Testis (tissue), 3 donors: Measurements from ENCODE around the gene AGAP1. TPM values are rescaled to one million over a fixed set of nuclear protein-coding genes. Genes with fewer than 3 reads are reported as not detected.

ENCODE experiments used
- DNase-seq: peaks from one replicate; pipeline ENCODE4 v3.0.0-alpha.2; 2019
- H3K27ac ChIP-seq, 2 donors: fragments of 200-600 bp; sonication (generic); one replicate each; pipeline ENCODE4 v1.5.1; 2019
- H3K27me3 ChIP-seq: fragments of 200-600 bp; sonication (generic); one replicate; pipeline ENCODE4 v1.5.1; 2019
- H3K36me3 ChIP-seq: fragments of 200-600 bp; sonication (generic); one replicate; pipeline ENCODE4 v1.5.1; 2017; ENCODE audit warnings: low read depth; ENCODE audit errors: missing control alignments
- H3K4me1 ChIP-seq: fragments of 200-600 bp; sonication (generic); one replicate; pipeline ENCODE4 v1.5.1; 2019
- H3K4me3 ChIP-seq, 2 donors: fragments of 200-600 bp; sonication (generic); one replicate each; pipeline ENCODE4 v1.5.1; 2017 to 2019
- H3K9me3 ChIP-seq: fragments of 200-600 bp; sonication (generic); one replicate; pipeline ENCODE4 v1.5.1; 2017
- POLR2A ChIP-seq: fragments of 450-650 bp; IDR thresholded peaks from one replicate; pipeline ENCODE4 v1.6.1; 2017; ENCODE audit warnings: antibody characterized with exemption, mild to moderate bottlenecking, moderate library complexity
- WGBS, 2 donors: methylation state at CpG; one replicate each; pipeline ENCODE4 v1.1.5; 2018; 5-methylcytosine and 5-hydroxymethylcytosine counted together
- intact Hi-C: fragments of 100-400 bp; cut with DNase I; formaldehyde crosslinking; loops from one replicate; pipeline ENCODE4 v1.15.1; 2023; ENCODE audit warnings: low total_unique reads
- polyA plus RNA-seq: library from polyadenylated mRNA; stranded (reverse); fragments of 350-450 nt; fragmentation: Illumina TruSeq; extraction: RNeasy Lipid Tissue Mini Kit (QIAGEN cat#74804); gene quantifications from one replicate; pipeline ENCODE4 v1.2.3, GENCODE V29; 2014; ENCODE audit warnings: low read depth, low replicate concordance; ENCODE audit not compliant: insufficient read depth
- total RNA-seq, 2 donors: library from RNA; depleted of rRNA; stranded (reverse); fragments of >200 nt; gene quantifications; one replicate each; pipeline ENCODE4 v1.2.3, GENCODE V29; 2016
- TF ChIP-seq, protein P1 (sequence below), 3 experiments: fragments of 450-650 bp in 2 of 3; fragments of 200-600 bp in 1 of 3; sonication (generic) in 1 of 3; IDR thresholded peaks; one replicate each; pipeline ENCODE4 v1.5.1; 2016 to 2019; ENCODE audit warnings: antibody characterized with exemption in 3 of 3, mild to moderate bottlenecking in 2 of 3, moderate library complexity in 1 of 3

Gene AGAP1
- total and polyA plus RNA-seq, 3 donors from 2014 or later = 21.4 to 45.5 (median 40.7) TPM

DNA sequence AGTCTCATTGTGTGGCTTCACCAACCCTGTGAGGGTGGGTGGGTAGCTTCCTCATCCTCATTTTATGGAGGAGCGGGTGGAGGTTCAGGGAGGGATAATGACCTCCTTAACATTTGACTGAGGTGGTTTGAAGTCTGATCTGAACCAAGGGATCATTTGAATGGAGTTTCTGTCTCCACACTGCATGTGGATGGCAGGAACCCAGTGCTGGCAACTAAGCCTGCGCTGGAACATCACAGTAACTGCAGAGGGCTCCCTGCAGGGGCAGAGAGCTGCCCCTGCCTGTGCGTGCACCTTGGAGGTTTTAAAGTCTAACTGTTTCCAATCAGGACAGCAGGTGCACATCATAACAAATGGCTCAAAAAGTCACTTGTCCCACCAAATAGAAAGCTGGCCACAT, 3.3 kb downstream of the AGAP1 start:
- H3K36me3 ChIP-seq = no peaks in the 10 kb centered on the region
- 88 to 90% methylated on average over 3 of the region's 3 CpGs for WGBS, 2 donors
- no peaks in the 10 kb centered on the region for H3K27me3 ChIP-seq
- intact Hi-C loops = no loop called here
- no peak for DNase-seq
- H3K9me3 ChIP-seq = no peaks in the 10 kb centered on the region
- H3K4me1 ChIP-seq = peaks cover 10% of the 10 kb centered on the region
- TF ChIP-seq, protein P1, sequence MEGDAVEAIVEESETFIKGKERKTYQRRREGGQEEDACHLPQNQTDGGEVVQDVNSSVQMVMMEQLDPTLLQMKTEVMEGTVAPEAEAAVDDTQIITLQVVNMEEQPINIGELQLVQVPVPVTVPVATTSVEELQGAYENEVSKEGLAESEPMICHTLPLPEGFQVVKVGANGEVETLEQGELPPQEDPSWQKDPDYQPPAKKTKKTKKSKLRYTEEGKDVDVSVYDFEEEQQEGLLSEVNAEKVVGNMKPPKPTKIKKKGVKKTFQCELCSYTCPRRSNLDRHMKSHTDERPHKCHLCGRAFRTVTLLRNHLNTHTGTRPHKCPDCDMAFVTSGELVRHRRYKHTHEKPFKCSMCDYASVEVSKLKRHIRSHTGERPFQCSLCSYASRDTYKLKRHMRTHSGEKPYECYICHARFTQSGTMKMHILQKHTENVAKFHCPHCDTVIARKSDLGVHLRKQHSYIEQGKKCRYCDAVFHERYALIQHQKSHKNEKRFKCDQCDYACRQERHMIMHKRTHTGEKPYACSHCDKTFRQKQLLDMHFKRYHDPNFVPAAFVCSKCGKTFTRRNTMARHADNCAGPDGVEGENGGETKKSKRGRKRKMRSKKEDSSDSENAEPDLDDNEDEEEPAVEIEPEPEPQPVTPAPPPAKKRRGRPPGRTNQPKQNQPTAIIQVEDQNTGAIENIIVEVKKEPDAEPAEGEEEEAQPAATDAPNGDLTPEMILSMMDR (IDR thresholded peaks at IDR 0.05) = no peak
- no peak for TF ChIP-seq POLR2A
- no peak overlapping the region for H3K27ac ChIP-seq
- H3K4me3 ChIP-seq = no peak overlapping the region

DNA sequence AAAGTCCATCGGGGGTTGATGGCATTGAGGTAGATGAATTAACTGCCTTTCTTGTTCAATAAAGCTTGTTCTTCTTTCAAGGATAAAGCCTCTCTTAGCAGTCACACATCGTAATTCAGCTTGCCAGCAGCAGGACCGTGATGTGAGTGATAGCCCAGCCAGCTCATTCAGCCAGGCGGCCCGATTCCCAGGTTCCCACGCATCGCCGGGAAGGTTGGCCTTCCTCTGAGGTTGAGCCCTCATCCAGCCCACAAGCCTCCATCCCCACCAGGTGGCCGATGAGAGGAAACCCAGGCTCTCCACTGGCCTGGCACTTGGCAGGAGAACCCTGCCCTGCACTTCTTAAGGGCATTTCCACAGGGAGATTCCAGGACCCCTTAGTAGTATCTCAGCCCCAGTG, 4.7 kb downstream of the AGAP1 start:
- 64 to 71% methylated on average over 9 of the region's 9 CpGs for WGBS, 2 donors
- Histone ChIP-seq H3K9me3 (no peaks in the 10 kb centered on the region), H3K36me3 (no peaks in the 10 kb centered on the region), H3K27ac (no peak overlapping the region), H3K4me1 (peaks cover 10% of the 10 kb centered on the region), H3K4me3 (no peak overlapping the region), H3K27me3 (no peaks in the 10 kb centered on the region)
- intact Hi-C loops = no loop called here
- TF ChIP-seq, protein P1 (IDR thresholded peaks at IDR 0.05) = no peak
- no peak for TF ChIP-seq POLR2A
- DNase-seq = peak; percentile 43

DNA sequence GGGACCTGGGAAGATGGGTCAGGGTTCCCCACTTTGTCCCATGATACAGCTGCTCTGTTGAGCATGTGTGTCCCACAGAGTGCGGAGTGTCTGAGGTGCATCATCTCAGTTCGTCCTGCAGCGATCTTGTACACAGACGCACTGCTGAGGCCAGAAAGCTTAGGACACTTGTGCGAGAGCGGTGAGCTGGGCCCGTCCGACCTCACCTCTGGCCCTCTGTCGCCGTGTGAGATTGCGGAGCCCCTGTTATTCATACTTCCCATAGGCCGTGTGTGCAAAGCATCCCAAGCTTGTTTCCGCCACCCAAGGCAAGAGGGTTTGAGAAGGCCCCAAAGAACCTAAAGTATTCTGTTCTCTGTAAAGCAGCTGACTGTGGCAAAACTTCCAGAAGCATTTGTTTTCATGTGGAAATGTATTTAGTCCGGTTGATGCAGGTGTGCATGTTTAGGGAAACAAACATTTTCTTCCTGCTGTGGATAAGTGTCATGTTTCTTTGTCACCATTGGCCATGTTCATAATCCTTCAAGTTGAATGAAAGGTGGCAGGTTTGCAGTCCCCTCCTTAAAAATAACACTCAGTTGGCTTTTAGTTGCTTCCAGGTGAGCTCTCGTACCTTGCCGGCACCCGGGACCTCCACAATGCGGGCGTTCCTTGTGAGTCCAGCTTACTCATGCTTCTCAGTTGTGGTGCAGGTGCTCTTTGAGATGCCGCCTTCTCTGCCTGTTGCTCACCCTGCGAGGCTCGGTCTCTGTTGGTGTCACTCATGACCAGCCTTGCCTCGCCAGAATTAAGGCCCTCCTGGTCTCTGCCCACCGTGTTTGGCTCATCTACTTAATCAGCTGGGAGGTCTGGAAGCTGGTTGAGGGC, 5.3 kb downstream of the AGAP1 start:
- H3K36me3 ChIP-seq = no peaks in the 10 kb centered on the region
- no peak for TF ChIP-seq POLR2A
- TF ChIP-seq, protein P1 (IDR thresholded peaks at IDR 0.05) = no peak
- H3K4me1 ChIP-seq = peaks cover 10% of the 10 kb centered on the region
- no peak for DNase-seq
- H3K9me3 ChIP-seq = no peaks in the 10 kb centered on the region
- H3K27me3 ChIP-seq = no peaks in the 10 kb centered on the region
- WGBS, 2 donors = 91 to 94% methylated on average over 21 to 24 of the region's 24 CpGs
- no peak overlapping the region for H3K27ac ChIP-seq
- no peak overlapping the region for H3K4me3 ChIP-seq
- intact Hi-C loops = no loop called here

DNA sequence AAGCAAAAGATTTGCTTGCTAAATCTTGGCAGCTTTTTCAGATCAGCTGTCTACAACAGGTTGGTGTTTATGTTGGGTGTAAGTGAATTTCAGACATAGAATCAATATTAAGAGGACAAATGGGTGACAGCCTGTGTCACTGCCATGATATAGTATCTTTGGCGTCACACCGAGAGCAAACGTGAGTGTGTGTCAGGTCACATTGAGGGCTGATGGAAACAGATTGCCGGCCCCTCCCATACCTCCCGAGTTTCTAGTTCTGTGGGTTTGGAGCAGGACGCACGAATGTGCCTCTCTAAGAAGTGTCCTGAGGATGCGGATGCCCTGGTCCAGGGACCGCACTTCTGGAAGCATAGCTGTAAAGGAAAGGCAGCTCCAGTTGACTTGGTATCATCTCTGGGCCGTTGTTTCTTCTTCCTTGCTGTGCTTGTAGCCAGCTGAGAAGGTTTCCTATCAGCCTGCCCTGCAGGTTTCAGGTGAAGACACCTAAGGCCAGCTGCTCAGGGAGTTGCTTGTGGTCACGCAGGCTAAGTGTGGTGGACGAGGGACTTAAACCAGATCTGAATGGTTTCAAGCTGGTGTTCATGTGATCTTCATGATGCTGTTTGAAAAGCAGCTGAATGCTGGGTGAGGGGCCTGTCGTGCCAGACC, 6.4 kb downstream of the AGAP1 start:
- no peak overlapping the region for H3K27ac ChIP-seq
- no peak for TF ChIP-seq POLR2A
- TF ChIP-seq, protein P1 (IDR thresholded peaks at IDR 0.05) = no peak
- 89% methylated on average over 13 of the region's 13 CpGs for WGBS, 2 donors
- intact Hi-C loops = no loop called here
- H3K4me1 ChIP-seq = peaks cover 11% of the 10 kb centered on the region
- no peak for DNase-seq
- H3K9me3 ChIP-seq = no peaks in the 10 kb centered on the region
- no peaks in the 10 kb centered on the region for H3K36me3 ChIP-seq
- no peaks in the 10 kb centered on the region for H3K27me3 ChIP-seq
- H3K4me3 ChIP-seq = no peak overlapping the region
